Dedifferentiated amniotic fluid mesenchymal stem cell (primary cell): ENCODE results near the gene MEGF11.
"Not testable (repeated sequence)": the region's sequence is repeated elsewhere in the genome, so short reads cannot be mapped to it uniquely, and the experiment has no call there.

Experiments
- DNase-seq: peaks from one replicate; pipeline ENCODE4 v3.0.0-alpha.2; 2016; ENCODE audit errors: extremely low spot score

MEGF11 gene

DNA sequence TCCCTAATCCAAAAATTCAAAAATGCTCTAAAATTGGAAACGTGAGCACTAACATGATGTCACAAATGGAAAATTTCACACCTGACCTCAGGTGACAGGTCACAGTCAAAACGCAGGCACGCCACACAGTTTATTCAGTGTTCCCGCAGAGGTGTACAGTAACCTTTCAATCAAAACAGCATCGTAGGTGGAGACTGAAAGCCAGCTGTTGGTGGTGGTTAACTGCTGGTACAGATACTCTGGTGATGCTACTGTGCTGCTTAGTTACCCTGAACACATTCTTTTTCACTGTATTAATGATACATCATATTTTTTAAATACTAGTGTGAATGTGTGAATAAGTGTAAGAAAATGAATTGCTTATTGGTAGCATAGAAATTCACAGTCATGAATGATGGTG lies 360.5 kb downstream of the MEGF11 start:
- DNase-seq, result no peak

DNA sequence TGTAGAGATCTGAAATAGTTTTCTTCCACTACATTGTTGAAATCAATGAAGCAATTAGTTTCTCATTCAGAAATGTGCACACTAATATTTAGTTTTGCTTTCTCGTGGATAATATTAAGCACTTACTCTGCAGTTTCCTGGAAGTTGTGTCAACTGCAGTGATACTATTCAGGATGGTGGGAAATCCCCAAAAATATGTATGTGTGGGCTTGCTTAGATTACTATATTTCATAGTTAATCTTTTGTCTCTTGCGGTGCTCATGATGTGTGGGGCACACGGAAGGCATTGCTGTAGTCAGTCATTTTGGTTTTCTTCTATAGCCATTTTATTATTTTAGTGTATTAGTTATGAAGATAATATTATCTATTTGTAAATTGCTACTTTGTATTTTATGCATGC lies 364.6 kb downstream of the MEGF11 start:
- DNase-seq, result no peak

DNA sequence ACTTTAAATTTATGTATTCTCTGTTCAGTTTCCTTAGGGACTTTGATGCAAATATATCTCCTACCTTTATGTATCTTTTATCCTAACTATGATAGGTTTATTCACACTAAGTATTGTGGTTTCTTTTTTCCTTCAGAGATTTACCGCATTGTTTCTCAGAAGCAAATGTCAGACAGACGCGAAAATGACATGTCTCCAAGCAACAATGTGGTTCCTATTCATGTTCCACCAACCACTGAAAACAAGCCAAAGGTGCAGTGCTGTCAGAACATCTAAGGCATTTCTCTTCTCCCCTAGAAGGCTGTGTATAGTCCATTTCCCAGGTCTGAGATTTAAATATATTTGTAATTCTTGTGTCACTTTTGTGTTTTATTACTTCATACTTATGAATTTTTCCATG lies 366.0 kb downstream of the MEGF11 start:
- no peak for DNase-seq

DNA sequence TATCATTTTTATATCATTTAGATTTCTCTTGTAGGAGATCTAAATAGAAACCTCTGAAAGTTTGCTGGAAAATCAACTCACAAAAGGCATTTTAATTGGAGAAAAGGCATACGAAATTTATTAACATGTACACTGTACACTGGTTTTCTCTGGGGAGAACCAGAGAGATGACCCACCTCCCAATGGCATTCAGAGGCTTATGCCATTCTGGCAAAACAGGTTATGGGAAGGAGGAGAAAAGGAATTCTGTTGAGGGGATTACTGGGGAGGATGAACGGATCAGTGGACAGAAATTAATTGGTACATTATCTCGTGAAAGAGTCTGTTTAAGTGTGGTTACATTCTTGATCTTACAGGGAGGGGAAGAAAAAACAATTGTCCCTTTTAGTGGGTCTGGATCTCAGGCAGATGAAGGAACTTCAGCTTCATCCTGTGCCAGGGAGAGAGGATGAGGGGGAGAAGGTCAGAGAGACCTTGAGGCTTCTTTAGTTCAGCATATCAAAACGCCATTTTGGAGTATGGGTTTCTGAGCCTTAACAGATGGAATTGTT lies 367.8 kb downstream of the MEGF11 start:
- no peak for DNase-seq

DNA sequence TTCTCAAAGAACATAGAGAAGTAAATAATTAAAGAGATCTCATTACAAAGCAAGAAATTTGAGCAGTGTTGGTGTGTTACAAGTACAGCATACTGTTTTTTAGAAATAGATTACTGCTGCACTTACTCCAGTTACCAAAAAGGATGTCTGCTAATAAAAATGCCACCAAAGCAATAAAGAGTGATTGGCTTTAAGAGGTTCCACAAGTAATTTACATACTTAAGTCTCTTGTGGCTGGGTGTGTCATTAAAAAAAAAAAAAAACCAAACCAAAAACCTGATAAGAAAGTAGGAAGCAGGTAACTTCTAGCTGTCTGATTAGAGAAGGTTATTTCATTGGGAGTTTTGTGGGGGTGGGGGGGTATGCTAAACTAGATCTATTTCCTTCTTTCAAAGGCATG lies 369.0 kb downstream of the MEGF11 start:
- no peak for DNase-seq

DNA sequence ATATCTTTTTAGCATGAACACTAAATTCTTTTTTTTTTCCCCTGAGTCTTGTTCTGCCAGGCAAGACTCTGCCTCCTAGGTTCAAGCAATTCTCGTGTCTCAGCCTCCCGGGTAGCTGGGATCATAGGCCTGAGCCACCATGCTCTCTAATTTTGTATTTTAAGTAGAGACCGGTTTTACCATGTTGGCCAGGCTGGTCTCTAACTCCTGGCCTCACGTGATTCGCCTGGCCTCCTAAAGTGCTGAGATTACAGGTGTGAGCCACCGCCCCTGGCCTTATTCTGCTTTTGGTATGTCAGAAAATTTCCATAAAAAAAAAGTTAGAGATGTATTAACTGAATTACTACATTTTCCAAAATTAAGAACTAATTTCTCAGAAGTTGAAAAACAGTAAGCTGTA lies 370.0 kb downstream of the MEGF11 start:
- no peak for DNase-seq

DNA sequence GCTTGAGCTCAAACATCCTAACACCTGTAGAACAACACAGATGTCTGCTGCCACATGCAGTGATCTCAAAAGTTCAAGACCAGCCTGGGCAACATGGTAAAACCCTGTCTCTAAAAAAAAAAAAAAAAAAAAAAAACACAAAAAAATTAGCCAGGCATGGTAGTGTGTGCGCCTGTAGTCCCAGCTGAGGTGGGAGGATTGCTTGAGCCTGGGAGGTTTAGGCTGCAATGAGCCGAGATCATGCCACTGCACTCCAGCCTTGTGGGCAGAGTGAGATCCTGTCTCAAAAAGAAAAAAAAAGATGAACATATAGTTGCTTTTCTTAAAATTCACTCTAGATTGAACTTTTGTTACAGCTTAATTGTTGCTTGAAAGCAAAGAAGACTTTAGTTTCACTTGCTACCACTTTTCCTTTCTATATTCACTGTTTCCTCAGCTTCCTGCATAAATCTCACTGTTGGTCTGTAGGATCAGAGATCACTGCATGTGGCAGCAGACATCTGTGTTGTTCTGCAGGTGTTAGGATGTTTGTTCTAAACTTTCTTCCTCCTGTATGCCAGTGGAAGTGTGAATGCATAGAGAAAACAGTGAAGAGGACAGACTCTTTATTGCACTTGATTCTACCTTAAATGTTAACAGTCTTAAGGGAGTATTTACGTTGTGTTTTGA lies 371.6 kb downstream of the MEGF11 start:
- no peak for DNase-seq

DNA sequence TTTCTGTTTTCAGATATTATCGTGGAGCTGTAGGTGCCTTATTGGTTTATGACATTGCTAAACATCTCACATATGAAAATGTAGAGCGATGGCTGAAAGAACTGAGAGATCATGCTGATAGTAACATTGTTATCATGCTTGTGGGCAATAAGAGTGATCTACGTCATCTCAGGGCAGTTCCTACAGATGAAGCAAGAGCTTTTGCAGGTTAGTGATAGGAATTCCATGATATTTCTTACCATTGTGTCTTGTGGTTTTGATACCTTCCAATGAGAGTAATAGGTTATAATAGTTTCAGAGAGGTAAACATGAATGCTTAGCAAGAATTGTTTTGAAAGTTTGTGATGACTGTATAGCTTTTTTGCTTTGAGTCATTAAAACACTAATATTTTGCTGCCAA lies 375.8 kb downstream of the MEGF11 start:
- DNase-seq, result no peak

DNA sequence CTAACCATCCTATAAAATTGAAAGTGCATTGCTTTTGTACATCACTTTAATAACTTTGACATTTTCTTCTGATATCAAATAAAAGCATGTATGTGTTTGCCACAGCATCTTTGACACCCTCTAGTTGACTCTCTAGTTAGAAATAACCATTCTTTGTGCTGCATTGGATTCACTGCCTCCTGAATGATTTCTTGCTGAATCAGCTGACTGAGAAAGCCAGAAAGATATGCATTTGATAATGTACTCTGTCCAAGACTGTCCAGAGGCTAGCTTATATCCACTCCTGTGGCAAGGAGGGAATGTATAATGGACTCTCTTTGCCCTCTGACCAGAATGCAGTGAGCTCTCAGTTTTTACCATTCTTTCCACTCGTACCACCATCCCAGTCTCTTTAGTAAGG lies 378.1 kb downstream of the MEGF11 start:
- DNase-seq, result no peak

DNA sequence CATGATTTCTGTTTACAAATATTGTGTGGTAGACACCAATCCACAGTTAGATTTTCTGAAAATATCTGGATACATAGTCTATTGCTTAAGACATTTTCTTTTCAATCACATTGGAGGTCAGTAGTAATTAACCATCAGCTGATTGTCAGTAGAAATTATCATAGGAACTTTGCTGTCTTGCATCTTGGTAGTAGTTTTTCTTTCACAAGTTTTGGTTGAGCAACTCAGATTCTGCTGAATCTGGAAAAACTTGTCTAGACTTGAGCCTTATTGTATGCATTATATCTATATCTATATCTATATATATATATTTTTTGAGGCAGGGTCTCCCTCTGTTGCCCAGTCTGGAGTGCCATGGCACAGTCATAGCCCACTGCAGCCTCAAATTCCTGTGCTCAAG lies 380.3 kb downstream of the MEGF11 start:
- no peak for DNase-seq

DNA sequence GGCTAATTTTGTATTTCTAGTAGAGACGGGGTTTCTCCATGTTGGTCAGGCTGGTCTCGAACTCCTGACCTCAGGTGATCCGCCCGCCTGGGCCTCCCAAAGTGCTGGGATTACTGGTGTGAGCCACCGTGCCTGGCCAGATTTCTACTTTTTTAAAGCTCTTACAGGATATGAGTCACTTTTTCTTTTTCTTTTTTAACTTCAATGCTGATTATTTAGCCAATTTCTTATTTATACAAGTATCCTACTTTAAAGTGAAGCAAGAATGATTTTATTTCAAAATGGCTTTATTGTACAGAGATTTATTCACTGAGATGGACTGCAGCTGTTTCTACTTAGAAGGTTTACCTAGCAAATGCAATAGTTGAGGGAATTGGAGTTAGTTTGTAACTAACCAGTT lies 381.0 kb downstream of the MEGF11 start:
- DNase-seq, result not testable (repeated sequence)

DNA sequence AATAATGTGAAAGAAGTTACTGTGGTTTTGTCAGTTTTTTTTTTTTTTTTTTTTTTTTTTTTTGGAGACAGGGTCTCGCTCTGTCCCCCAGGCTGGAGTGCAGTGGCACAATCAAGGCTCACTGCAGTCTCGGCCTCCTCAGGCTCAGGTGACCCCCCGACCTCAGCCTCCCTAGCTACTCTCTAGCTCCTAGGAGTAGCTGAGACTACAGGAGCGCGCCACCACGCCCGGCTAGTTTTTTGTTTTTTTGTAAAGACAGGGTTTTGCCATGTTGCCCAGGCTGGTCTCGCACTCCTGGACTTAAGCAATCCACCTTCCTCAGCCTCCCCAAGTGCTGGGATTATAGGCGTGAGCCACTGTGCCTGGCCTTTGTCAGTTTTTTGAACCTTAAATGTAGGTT lies 381.7 kb downstream of the MEGF11 start:
- not testable (repeated sequence) for DNase-seq

DNA sequence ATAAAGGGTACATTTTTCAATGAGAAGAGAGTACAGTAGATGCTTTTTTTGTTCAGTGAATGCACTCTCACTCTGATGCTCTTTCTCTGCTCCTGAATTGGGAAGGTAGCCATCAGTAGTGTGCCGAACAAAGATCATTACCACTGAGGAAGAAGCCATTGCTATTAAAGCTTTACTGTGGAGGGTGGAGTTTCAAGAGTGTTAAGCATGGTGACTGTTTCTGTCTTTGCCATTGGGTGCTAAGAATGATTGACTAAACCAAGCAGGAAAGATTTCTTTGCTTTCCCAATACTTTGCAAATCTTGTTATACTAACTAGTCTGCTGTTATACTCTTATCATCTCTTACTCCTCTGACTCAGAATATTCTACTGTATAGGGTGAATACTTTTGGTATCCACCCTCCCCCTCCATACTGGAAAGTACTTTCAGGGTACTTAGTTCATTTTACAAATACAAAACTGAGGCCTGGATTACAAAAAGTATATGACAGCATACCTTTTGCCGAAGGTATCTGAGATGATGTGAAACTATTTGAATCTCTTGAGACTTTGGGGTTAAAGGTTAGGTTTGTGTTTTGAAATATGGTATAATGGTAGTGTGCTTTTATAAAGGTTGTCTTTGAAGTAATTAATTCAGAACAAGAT lies 382.5 kb downstream of the MEGF11 start:
- peak; percentile 63 for DNase-seq

DNA sequence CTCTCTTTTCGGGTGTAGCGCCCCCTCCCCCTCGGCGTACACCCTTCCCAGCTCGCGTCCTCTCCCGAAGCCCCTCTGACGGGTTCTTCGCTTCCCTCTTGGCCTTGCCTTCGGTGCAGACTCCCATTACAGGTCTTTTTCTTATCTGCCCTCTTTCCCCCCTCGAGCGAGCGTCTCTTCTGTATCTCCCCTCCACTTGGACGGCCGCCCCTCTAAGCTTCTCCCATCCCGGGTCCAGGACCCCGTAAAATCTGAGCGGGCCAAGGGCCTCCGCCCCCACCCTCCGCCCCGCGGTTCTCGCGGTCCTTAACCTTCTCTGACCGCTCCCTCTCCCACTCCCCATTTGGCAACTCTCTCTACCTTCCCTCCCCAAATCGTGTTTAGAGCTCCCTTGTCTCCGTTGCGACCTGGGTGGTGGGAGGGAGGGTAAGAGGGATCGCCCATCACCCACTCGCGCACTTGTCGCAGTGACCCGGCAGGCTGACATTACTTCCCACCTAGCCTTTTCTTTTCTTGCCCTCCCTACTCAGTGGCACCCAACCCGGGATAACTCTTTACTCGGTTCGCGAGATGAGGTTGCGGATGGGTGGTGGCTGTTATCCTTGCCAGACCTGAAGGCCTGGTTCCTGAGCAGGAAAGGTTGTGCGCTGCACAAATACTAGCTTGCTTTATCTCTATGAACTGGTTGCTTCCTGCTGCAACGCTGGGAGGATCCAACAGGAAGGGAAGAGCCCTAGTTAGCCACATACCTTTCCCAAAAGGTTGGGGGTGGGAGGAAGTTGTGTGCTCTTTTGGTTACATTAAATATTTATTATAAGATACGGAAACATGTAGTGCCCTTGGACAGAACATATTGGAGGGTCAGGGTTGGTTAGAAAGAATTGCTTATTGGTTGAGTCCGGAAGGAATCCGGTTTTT lies 383.3 kb downstream of the MEGF11 start:
- DNase-seq, result peak; percentile 34

DNA sequence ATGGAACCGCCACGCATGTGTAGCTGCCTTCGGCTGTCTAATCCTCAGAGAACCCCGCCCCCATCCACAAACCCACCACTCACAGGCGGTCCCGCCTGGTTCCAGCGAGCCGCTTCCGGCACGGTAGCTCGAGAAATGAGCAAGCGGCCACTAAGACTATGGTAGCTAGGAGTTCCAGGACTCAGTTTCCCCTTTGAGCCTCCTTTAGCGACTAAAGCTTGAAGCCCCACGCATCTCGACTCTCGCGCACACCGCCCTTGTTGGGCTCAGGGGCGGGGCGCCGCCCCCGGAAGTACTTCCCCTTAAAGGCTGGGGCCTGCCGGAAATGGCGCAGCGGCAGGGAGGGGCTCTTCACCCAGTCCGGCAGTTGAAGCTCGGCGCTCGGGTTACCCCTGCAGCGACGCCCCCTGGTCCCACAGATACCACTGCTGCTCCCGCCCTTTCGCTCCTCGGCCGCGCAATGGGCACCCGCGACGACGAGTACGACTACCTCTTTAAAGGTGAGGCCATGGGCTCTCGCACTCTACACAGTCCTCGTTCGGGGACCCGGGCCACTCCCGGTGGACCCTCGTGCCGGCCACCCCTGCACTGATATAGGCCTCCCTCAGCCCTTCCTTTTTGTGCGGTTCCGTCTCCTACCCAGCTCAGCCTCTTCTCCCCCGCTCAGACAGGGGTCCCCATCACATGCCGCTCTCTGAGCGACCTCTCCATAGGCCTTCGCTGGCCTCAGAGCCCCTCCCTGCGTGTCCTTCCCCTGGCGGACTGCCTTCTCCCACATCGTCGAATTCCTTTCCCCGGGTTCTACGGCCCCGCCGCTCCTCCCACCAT lies 384.2 kb downstream of the MEGF11 start, which contains the start of gene RAB11A:
Gene RAB11A, plus strand, starts transcription at position 366 of the 828 bp plus-strand sequence. Its CDS starts 95 bp downstream, at position 461.
- DNase-seq, result peak; percentile 97

DNA sequence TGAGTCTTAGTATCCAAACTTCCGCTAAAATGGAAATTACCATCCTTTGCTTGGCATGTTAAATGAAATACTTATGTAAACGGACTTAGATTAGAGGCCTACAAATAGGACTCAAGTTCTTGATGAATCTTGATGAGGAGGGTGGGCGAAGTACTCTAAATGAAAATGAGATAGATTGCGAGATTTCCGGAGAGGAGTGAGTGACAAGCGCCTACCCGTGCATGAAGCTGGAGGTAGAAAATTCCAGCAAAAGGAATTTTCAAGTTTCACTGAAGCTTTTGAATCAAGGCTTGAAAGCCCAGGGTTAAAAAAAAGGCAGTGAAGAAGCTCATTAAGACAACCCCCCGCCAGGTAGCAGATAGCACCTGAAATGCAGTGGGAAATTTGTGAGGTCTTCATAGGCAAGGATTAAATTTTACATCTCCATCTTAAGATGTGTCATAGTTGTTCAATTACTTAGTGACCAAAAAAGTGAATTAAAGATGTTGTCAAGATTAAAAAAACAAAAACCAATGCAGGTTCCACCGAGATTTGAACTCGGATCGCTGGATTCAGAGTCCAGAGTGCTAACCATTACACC lies 384.9 kb downstream of the MEGF11 start:
- DNase-seq, result no peak

DNA sequence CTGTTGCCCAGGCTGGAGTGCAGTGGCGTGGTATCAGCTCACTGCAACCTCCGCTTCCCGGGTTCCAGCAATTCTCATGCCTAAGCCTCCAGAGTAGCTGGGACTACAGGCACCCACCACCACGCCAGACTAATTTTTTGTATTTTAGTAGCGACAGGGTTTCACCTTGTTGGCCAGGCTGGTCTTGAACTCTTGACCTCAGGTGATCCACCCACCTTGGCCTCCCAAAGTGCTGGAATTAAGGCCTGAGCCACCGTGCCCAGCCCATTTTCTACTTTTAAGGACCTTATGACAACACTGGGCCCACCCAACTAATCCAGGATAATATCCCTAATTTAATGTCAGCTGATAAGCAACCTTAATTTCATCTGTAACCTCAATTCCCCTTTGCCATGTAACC lies 385.6 kb downstream of the MEGF11 start:
- DNase-seq, result not testable (repeated sequence)

DNA sequence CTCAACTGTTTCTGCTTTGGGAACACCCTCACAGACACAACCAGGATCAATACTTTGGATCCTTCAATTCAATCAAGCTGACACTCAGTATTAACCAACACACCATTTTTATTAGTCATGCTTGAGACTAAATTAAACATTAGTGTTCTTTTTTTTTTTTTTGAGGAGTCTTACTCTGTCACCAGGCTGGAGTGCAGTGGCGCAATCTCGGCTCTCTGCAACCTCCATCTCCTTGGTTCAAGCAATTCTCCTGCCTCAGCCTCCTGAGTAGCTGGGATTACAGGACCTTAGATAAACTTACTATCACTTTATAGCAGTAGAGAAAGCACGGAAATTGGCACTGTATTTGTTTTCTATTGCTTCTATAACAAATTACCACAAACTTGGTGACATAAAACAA lies 386.3 kb downstream of the MEGF11 start:
- DNase-seq, result no peak

DNA sequence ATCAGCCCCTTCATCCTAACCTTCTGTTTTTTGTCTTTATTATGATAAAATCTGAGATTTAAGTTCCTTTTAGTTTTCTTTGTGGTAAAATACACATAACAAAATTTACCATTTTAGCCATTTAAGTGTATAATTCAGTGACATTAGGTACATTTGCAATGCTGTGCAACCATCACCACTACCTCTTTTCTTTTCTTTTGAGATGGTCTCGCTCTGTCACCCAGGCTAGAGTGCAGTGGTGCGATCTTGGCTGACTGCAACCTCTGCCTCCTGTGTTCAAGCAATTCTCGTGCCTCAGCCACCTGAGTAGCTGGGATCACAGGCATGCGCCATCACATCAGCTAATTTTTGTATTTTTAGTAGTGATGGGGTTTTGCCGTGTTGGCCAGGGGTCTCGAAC lies 390.4 kb downstream of the MEGF11 start:
- DNase-seq, result no peak

DNA sequence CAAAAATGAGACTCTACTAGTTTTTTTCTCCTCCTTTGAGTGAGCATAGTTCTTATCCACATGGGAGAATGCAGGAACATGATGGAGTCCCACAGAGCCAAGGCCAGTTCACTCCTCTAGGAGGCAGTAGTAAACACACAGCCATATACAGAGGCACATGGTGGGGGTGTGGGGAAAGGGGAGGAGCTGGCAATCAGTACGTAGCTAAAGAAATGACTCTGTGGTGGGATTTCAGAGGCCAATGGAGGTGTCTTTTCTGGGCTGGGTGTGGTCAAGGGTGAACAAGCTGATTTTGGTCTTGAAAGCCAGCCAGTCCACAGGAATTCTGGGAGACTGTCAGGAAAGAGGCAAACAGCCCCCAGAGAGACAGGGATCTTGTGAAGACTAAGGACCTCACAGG lies 390.9 kb downstream of the MEGF11 start:
- DNase-seq, result no peak
